ENCODE measurements around the gene TIMM17B. TPM values are rescaled to one million over a fixed set of nuclear protein-coding genes. Genes with fewer than 3 reads are reported as not detected.

The TIMM17B gene
- total and polyA plus RNA-seq, 2 of the 8 experiments (the other 6 are each of a cell fraction or from before 2014, with no cell fraction given), result 77.8 to 246 TPM

- no peaks in the 10 kb centered on the region for H4K20me1 ChIP-seq (replicated peaks in 1 of 2; ENCODE audit: control insufficient read depth in 1 of 2, insufficient read depth in 2 of 2, low read length in 2 of 2)
- no peak overlapping the region for H2AFZ ChIP-seq (ENCODE audit: low read length)
- H3K23me2 ChIP-seq (ENCODE audit: low read depth, low read length), result no peaks in the 10 kb centered on the region
- no peak overlapping the region for H3K14ac ChIP-seq (ENCODE audit: insufficient read length)
- no peak overlapping the region for H2BK120ac ChIP-seq (replicated peaks; ENCODE audit: low read depth, low read length)
- H3K4me1 ChIP-seq (replicated peaks in 1 of 4; ENCODE audit: control insufficient read depth in 3 of 4, insufficient read depth in 4 of 4, low read length in 3 of 4), result no peaks in the 10 kb centered on the region
- no peak for TF ChIP-seq POU5F1 (IDR thresholded peaks at IDR 0.05; ENCODE audit: low read depth, low read length)
- no peak for TF ChIP-seq CBX8 (IDR thresholded peaks at IDR 0.05; ENCODE audit: borderline replicate concordance, low read depth, low read length)
- TF ChIP-seq POLR2A (IDR thresholded peaks at IDR 0.05; ENCODE audit: control extremely low read depth in 1 of 2, low read depth in 2 of 2, low read length in 2 of 2), result no peak
- TF ChIP-seq CHD1 (IDR thresholded peaks at IDR 0.05; ENCODE audit: low read depth, low read length), result no peak
- TF ChIP-seq HDAC2 (IDR thresholded peaks at IDR 0.05; ENCODE audit: borderline replicate concordance in 1 of 2, low read depth in 2 of 2, low read length in 2 of 2), result no peak
- H3K18ac ChIP-seq (ENCODE audit: extremely low read depth, low read length), result no peak overlapping the region
- H3K4me3 ChIP-seq (ENCODE audit: extremely low read depth in 1 of 4, insufficient read depth in 2 of 4, low read depth in 3 of 4, low read length in 4 of 4), result no peak overlapping the region
- no peak for FAIRE-seq
- no peak overlapping the region for H3K9ac ChIP-seq (replicated peaks in 1 of 4; ENCODE audit: extremely low read depth in 1 of 4, low read depth in 3 of 4, low read length in 3 of 4)
- no peaks in the 10 kb centered on the region for H3K79me2 ChIP-seq (ENCODE audit: control insufficient read depth in 1 of 2, insufficient read depth in 2 of 2, low read length in 2 of 2)
- no peaks in the 10 kb centered on the region for H3K36me3 ChIP-seq (ENCODE audit: control insufficient read depth in 2 of 4, insufficient read depth in 4 of 4, low read length in 3 of 4)
- no peaks in the 10 kb centered on the region for H3K27me3 ChIP-seq (replicated peaks in 1 of 4; ENCODE audit: control insufficient read depth in 3 of 4, extremely low read depth in 1 of 4, insufficient read depth in 3 of 4, low read length in 3 of 4)
- no peak for DNase-seq (ENCODE audit: low read depth in 1 of 2, low spot score in 2 of 2)
- H3K4me2 ChIP-seq (ENCODE audit: insufficient read depth in 1 of 2, low read depth in 2 of 2, low read length in 2 of 2), result no peak overlapping the region
- H3K56ac ChIP-seq (replicated peaks; ENCODE audit: insufficient read length, low read depth, low read length), result no peak overlapping the region
- H3K4ac ChIP-seq (replicated peaks; ENCODE audit: insufficient read length, low read depth, low read length), result no peak overlapping the region
- no peak overlapping the region for H2BK12ac ChIP-seq (ENCODE audit: low read depth, low read length)
- no peak overlapping the region for H4K91ac ChIP-seq (replicated peaks; ENCODE audit: insufficient read length, low read length)
- ChIA-PET CTCF (ENCODE audit: partially characterized antibody) (no interaction called here), POLR2A (ENCODE audit: partially characterized antibody) (interaction anchor here (1.5 kb wide), 1 partner anchor 27 kb away, joined by 6 read pairs; the partner anchor contains the start of gene ERAS)
- no peaks in the 10 kb centered on the region for H3K79me1 ChIP-seq (ENCODE audit: low read depth, low read length)
- H3K9me3 ChIP-seq (ENCODE audit: insufficient read depth in 2 of 2, low read depth in 1 of 2, low read length in 1 of 2), result no peaks in the 10 kb centered on the region
- H3K23ac ChIP-seq (ENCODE audit: insufficient read length), result no peak overlapping the region
- H2BK15ac ChIP-seq (ENCODE audit: low read length), result no peak overlapping the region
- no peak overlapping the region for H2BK20ac ChIP-seq (ENCODE audit: low read length)
- WGBS, 2 experiments (ENCODE audit: extremely low coverage in 1 of 2, insufficient coverage in 1 of 2, insufficient read length in 1 of 2, insufficient replicate concordance in 2 of 2, low coverage in 1 of 2, low lambda C conversion rate in 2 of 2, missing lambda C conversion rate in 1 of 2), result 87% methylated on average over 7 of the region's 7 CpGs; no CpG with 5 or more reads in 1 of the 2 experiments
- H2BK5ac ChIP-seq (ENCODE audit: low read depth, low read length), result no peak overlapping the region
- no peak overlapping the region for H3K27ac ChIP-seq (ENCODE audit: low read depth, low read length)
- no peak overlapping the region for H4K5ac ChIP-seq (ENCODE audit: insufficient read length, low read depth, low read length)
- no peak overlapping the region for H4K8ac ChIP-seq (ENCODE audit: extremely low read depth, insufficient read depth, low read length)
- no peak overlapping the region for H2AK5ac ChIP-seq (ENCODE audit: low read depth, low read length)
These were observed 44.7 kb downstream of the TIMM17B start for GRCh38 chrX:48852857-48853256.
